Stomach (tissue), 9 donors: Measurements from ENCODE around the gene SDHA. TPM values are rescaled to one million over a fixed set of nuclear protein-coding genes. Genes with fewer than 3 reads are reported as not detected.
"Not testable (repeated sequence)": the region's sequence is repeated elsewhere in the genome, so short reads cannot be mapped to it uniquely, and the experiment has no call there.

Experiments
- DNase-seq, 2 donors: peaks; one replicate each; pipeline versions ENCODE4 v3.0.0 to v3.0.0-alpha.2; 2013 to 2019
- H3K27ac ChIP-seq, 5 donors: fragments of 200-600 bp in 4 of 5; sonication (generic) in 4 of 5; one replicate each; pipeline ENCODE4 v1.5.1; 2013 to 2019; ENCODE audit warnings: mild to moderate bottlenecking in 1 of 5, moderate library complexity in 1 of 5
- H3K27me3 ChIP-seq, 3 donors: fragments of 200-600 bp; sonication (generic); one replicate each; pipeline ENCODE4 v1.5.1; 2017 to 2019; ENCODE audit warnings: mixed run types in 1 of 3
- H3K36me3 ChIP-seq, 4 donors: fragments of 200-600 bp; sonication (generic); 1 replicate in 3 of 4; 2 replicates in 1 of 4; pipeline ENCODE4 v1.5.1; 2016 to 2019
- H3K4me1 ChIP-seq, 4 donors: fragments of 200-600 bp; sonication (generic); one replicate each; pipeline ENCODE4 v1.5.1; 2016 to 2019
- H3K4me3 ChIP-seq, 4 donors: fragments of 200-600 bp; sonication (generic) in 3 of 4; one replicate each; pipeline ENCODE4 v1.5.1; 2016 to 2019; ENCODE audit warnings: mild to moderate bottlenecking in 1 of 4
- H3K9me3 ChIP-seq, 4 donors: fragments of 200-600 bp; sonication (generic); one replicate each; pipeline ENCODE4 v1.5.1; 2016 to 2019
- EP300 ChIP-seq: sonication (generic); formaldehyde crosslinking; IDR thresholded peaks from one replicate; pipeline ENCODE4 v1.6.1; 2017; ENCODE audit warnings: antibody characterized with exemption
- POLR2A ChIP-seq, 4 donors: fragments of 450-650 bp; IDR thresholded peaks; one replicate each; pipeline ENCODE4 v1.6.1; 2016; ENCODE audit warnings: antibody characterized with exemption in 4 of 4, control low read depth in 2 of 4, mild to moderate bottlenecking in 1 of 4, moderate library complexity in 1 of 4
- POLR2AphosphoS5 ChIP-seq, 3 donors: sonication (generic); formaldehyde crosslinking; IDR thresholded peaks; one replicate each; pipeline ENCODE4 v1.6.1; 2016; ENCODE audit warnings: antibody characterized with exemption in 3 of 3
- WGBS, 5 donors: extraction: QIAGEN DNeasy Blood & Tissue Kit in 3 of 5; methylation state at CpG; one replicate each; pipeline versions ENCODE4 v1.1.5 to v1.1.7; 2013 to 2018; 5-methylcytosine and 5-hydroxymethylcytosine counted together
- intact Hi-C: fragments of 100-400 bp; cut with DNase I; formaldehyde crosslinking; loops from one replicate; pipeline ENCODE4 v1.15.1; 2023; ENCODE audit warnings: low total_unique reads
- polyA plus RNA-seq, 3 donors: library from polyadenylated mRNA; stranded (reverse); fragments of 200-250 nt; gene quantifications; one replicate each; pipeline ENCODE4 v1.2.3, GENCODE V29; 2013
- total RNA-seq, 5 donors: library from RNA; depleted of rRNA; stranded (reverse); fragments of >200 nt; gene quantifications; one replicate each; pipeline versions ENCODE4 v1.1.0 to v1.2.3, GENCODE V29; 2014 to 2016
- TF ChIP-seq, protein P1 (sequence below), 7 experiments: fragments of 450-650 bp in 4 of 7; fragments of 200-600 bp in 3 of 7; sonication (generic) in 3 of 7; IDR thresholded peaks; one replicate each; pipeline ENCODE4 v1.5.1; 2016 to 2019; ENCODE audit warnings: antibody characterized with exemption in 7 of 7, control low read depth in 2 of 7, mild to moderate bottlenecking in 1 of 7
- donor health status: healthy with polysubstance abuse.
- donor health status: Bipolar disorder and iron deficiency.
- donor health status: healthy.

Gene SDHA
- total and polyA plus RNA-seq, 8 donors, result 78.8 to 509 (median 111) TPM

DNA sequence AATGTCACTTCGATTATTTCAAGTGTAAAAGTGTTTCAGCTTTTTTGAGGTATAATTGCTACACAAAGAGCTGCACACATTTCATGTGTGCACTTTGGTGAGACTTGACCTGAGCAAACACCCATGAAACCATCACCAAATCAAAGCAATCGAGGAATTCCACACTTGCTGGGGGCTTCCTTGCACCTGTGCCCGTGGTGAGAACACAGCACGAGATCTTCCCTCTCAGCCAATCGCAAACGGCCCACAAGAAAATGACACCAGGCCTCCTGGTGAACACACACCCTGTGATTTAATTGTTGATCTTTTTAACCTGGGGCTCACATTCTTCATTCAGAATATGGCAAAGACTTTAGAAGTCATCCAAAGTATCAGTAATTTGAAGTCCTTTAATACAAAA, 79.3 kb downstream of the SDHA start:
- Histone ChIP-seq H3K36me3 (peaks cover 0 to 13% (median 10%) of the 10 kb centered on the region in 4 donors), H3K4me1 (peaks cover 0 to 32% (median 12%) of the 10 kb centered on the region in 4 donors)
- 67 to 77% (median 71%) methylated on average over 6 of the region's 6 CpGs for WGBS, 5 donors
- DNase-seq, H3K27ac ChIP-seq, intact Hi-C loops, H3K4me3 ChIP-seq, H3K27me3 ChIP-seq, H3K9me3 ChIP-seq: not testable (repeated sequence)

DNA sequence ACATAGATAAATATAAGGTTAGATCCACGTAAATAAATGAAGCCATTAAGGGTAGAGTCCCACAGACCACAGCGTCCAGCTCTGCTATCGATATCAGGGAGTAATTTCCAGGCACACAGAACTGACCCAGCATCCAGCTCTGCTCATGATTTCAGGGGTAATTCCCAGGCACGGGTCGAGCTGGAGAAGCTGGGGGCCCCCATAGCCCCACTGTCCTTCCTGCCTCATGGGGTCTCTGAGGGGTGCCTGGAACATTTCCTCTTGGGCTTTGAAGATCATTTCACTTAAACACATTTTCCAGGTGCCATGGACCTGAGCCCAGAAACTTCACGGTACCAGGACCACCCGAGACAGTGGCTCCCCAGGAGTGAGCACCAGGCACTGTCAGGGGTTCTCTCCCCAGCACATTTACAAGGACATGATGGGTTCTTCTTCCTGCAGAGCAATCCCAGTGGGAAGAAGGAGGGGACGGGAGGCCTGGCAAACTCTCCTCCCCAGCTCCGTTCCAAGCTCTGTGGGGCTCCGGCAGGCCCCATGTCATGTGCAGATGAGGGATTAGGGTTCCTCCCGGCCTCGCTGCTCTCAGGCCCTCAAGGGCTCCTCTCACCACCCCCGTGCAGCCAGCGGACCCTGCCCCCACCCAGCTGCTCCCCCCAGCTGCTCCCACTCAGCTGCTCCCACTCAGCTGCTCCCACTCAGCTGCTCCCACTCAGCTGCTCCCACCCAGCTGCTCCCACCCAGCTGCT, 80.0 kb downstream of the SDHA start:
- 77 to 92% (median 82%) methylated on average over 6 to 14 of the region's 14 CpGs for WGBS, 5 donors
- H3K4me1 ChIP-seq, result peaks cover 0 to 35% (median 12%) of the 10 kb centered on the region in 4 donors
- H3K27ac ChIP-seq, H3K4me3 ChIP-seq, H3K27me3 ChIP-seq, DNase-seq, H3K9me3 ChIP-seq, H3K36me3 ChIP-seq, intact Hi-C loops: not testable (repeated sequence)

DNA sequence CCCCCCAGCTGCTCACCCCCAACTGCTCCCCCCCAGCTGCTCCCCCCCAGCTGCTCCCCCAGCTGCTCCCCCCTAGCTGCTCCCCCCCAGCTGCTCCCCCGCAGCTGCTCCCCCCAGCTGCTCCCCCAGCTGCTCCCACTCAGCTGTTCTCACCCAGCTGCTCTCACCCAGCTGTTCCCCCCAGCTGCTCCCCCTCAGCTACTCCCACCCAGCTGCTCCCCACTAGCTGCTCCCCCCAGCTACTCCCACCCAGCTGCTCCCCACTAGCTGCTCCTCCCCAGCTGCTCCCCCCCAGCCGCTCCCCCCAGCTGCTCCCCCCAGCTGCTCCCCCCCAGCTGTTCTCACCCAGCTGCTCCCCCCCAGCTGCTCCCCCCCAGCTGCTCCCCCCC, 80.6 kb downstream of the SDHA start:
- H3K9me3 ChIP-seq, result no peaks in the 10 kb centered on the region
- no peak overlapping the region for H3K4me3 ChIP-seq
- peaks cover 0 to 6% (median 3%) of the 10 kb centered on the region in 4 donors for H3K36me3 ChIP-seq
- H3K4me1 ChIP-seq, result peaks cover 0 to 35% (median 12%) of the 10 kb centered on the region in 4 donors
- H3K27ac ChIP-seq, result no peak overlapping the region
- no peak for DNase-seq
- 56 to 95% methylated on average over 1 to 2 of the region's 2 CpGs; no CpG with 5 or more reads in 3 of the 5 donors for WGBS, 5 donors
- intact Hi-C loops, result no loop called here
- TF ChIP-seq, protein P1, sequence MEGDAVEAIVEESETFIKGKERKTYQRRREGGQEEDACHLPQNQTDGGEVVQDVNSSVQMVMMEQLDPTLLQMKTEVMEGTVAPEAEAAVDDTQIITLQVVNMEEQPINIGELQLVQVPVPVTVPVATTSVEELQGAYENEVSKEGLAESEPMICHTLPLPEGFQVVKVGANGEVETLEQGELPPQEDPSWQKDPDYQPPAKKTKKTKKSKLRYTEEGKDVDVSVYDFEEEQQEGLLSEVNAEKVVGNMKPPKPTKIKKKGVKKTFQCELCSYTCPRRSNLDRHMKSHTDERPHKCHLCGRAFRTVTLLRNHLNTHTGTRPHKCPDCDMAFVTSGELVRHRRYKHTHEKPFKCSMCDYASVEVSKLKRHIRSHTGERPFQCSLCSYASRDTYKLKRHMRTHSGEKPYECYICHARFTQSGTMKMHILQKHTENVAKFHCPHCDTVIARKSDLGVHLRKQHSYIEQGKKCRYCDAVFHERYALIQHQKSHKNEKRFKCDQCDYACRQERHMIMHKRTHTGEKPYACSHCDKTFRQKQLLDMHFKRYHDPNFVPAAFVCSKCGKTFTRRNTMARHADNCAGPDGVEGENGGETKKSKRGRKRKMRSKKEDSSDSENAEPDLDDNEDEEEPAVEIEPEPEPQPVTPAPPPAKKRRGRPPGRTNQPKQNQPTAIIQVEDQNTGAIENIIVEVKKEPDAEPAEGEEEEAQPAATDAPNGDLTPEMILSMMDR (IDR thresholded peaks at IDR 0.05), result no peak
- TF ChIP-seq POLR2A (IDR thresholded peaks at IDR 0.05), result no peak
- H3K27me3 ChIP-seq, result no peaks in the 10 kb centered on the region

DNA sequence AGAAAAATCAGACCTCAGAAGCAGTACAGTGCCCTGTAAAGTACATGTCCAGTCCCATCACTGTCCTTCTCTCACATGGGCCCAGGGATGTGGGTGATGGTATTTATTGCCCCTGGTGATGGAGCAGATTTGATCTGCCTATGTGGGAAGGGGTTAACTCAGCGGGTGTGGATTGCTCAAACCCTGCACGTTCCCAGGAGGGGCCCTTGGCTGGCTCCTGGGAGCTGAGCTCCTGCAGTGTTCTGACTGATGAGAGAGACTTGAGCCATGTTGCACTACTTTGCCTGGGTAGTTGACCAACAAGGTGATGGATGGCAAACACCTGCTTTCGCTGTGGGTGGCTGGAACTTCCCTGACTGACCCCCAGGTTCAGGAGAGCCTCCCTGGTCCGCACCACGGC, 81.8 kb downstream of the SDHA start:
- H3K9me3 ChIP-seq, intact Hi-C loops, H3K4me3 ChIP-seq, H3K27me3 ChIP-seq, H3K36me3 ChIP-seq, H3K27ac ChIP-seq, DNase-seq: not testable (repeated sequence)
- 51 to 86% (median 71%) methylated on average over 2 to 5 of the region's 5 CpGs for WGBS, 5 donors
- peaks cover 0 to 35% (median 12%) of the 10 kb centered on the region in 4 donors for H3K4me1 ChIP-seq

DNA sequence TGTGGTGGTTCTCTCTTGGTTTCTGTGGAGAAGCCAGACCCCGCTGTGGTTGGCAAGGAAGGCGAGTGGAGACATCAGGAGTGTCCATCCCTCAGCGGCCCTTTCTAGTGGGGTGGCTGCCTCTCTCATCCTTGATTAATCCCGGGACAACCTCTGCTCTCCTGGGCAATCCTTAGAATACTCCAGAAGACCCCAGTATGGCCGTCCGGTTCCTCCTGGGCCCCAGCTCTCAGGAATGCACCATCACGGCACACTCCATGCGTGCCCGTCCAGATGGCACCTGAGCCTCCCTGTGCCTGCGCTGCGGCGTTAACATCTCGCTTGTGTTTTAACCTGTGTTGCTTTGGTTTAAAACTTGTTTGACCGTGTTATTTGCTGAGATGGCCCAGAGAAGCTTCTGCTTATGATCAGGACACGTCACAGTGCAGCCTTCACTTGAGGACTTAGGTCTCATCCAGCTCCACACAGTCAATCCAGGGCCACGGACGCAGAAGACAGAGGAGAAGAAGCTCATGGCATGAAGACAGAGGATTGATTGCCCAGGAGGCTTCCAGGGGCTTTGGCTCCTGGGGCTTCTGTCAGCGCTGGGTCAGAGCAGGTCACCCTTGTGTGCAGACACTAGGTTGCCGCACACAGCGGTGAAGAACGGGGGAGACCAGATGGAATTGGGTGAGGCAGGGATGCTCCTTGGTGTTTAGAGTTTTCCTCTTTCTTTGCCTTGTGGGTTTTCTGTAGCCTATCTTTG, 82.7 kb downstream of the SDHA start:
- 87 to 96% (median 91%) methylated on average over 16 to 21 of the region's 21 CpGs for WGBS, 5 donors
- H3K9me3 ChIP-seq, DNase-seq, H3K27me3 ChIP-seq, H3K4me3 ChIP-seq, intact Hi-C loops, H3K27ac ChIP-seq: not testable (repeated sequence)
- Histone ChIP-seq H3K4me1 (peaks cover 0 to 35% (median 12%) of the 10 kb centered on the region in 4 donors), H3K36me3 (peaks cover 0 to 14% (median 9%) of the 10 kb centered on the region in 4 donors)

DNA sequence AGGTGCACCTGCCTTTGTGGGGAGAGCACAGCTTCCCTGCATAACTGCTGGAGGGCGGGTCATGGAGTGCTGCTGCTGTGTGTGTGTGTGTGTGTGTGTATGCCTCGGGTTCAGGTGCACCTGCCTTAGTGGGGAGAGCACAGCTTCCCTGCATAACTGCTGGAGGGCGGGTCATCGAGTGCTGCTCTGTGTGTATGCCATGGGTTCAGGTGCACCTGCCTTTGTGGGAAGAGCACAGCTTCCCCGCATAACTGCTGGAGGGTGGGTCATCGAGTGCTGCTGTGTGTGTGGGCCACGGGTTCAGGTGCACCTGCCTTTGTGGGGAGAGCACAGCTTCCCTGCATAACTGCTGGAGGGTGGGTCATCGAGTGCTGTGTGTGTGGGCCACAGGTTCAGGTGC, 84.3 kb downstream of the SDHA start:
- peaks cover 0 to 26% (median 24%) of the 10 kb centered on the region in 4 donors for H3K36me3 ChIP-seq
- H3K27ac ChIP-seq, intact Hi-C loops, H3K4me3 ChIP-seq, H3K27me3 ChIP-seq, DNase-seq, H3K9me3 ChIP-seq: not testable (repeated sequence)
- WGBS, 5 donors, result 43 to 68% (median 59%) methylated on average over 5 to 8 of the region's 8 CpGs
- H3K4me1 ChIP-seq, result peaks cover 0 to 33% (median 12%) of the 10 kb centered on the region in 4 donors

DNA sequence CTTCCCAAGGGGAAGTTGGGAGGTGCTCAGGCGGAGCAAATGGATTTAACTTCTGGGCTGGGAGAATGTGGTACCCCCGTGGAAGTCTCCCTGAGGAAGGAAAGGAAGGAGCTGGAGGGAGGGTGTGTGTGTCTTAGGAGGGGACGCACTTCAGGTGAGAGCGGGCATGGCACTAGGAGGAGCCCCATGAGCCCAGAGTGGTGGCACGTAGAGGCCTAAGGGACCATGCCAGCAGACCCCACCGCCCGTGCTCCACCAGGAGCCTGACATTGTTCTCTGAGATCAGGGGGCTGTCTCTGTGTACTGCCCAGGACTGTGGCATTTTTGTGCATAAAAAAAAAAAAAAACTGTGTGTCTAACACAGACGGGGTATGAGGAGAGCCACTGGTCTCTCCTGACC, 84.8 kb downstream of the SDHA start:
- DNase-seq, result no peak
- no peak overlapping the region for H3K27ac ChIP-seq
- peaks cover 0 to 28% (median 12%) of the 10 kb centered on the region in 4 donors for H3K4me1 ChIP-seq
- no peaks in the 10 kb centered on the region for H3K27me3 ChIP-seq
- intact Hi-C loops, result no loop called here
- H3K36me3 ChIP-seq, result peaks cover 0 to 32% (median 29%) of the 10 kb centered on the region in 4 donors
- TF ChIP-seq EP300 (no peak), POLR2AphosphoS5 (IDR thresholded peaks at IDR 0.05) (no peak), POLR2A (IDR thresholded peaks at IDR 0.05) (no peak)
- TF ChIP-seq, protein P1 (IDR thresholded peaks at IDR 0.05), result no peak
- no peak overlapping the region for H3K4me3 ChIP-seq
- 73 to 84% (median 82%) methylated on average over 8 of the region's 8 CpGs for WGBS, 5 donors
- no peaks in the 10 kb centered on the region for H3K9me3 ChIP-seq

DNA sequence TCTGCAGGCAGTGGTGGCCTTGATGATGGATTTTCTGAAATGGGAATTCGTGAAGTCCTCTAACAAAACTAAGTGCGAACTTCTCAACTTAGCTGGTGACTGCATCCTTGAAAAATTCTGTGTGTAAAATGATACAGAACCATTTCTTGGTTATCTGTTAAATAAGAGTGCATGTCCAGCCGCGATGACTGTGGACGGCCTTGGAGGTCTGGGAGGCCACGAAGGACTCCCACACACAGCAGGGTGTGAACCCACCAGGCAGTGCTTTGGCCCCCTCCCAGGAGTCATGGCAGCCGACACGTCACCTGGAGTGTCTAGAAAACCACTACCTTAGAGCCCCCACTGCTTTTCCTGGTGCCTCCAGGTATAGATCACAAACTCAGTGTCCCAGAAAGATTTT, 85.6 kb downstream of the SDHA start:
- intact Hi-C loops, H3K27ac ChIP-seq: not testable (repeated sequence)
- H3K4me1 ChIP-seq, result peaks cover 0 to 32% (median 12%) of the 10 kb centered on the region in 4 donors

More for the DNA sequence above, 85.6 kb downstream of the SDHA start:
- 80 to 97% (median 91%) methylated on average over 5 to 8 of the region's 8 CpGs for WGBS, 5 donors
- not testable (repeated sequence) for H3K9me3 ChIP-seq, DNase-seq, H3K4me3 ChIP-seq, H3K27me3 ChIP-seq
- H3K36me3 ChIP-seq, result peaks cover 0 to 39% (median 37%) of the 10 kb centered on the region in 4 donors
